Heart left ventricle (tissue), 16 donors: Measurements from ENCODE around the gene ANKLE2. TPM values are rescaled to one million over a fixed set of nuclear protein-coding genes. Genes with fewer than 3 reads are reported as not detected.
"Not testable (repeated sequence)": the region's sequence is repeated elsewhere in the genome, so short reads cannot be mapped to it uniquely, and the experiment has no call there.

Experiments
- ATAC-seq, 4 donors: fragments of 200-7000 bp; cut with Tn5 transposase; one replicate each; pipeline ENCODE4 v1.9.1; 2020 to 2022; ENCODE audit warnings: moderate library complexity in 4 of 4, mild to moderate bottlenecking in 3 of 4, moderate number of reproducible peaks in 1 of 4
- DNase-seq, 5 donors: peaks; one replicate each; pipeline ENCODE4 v3.0.0-alpha.2; 2020
- H3K27ac ChIP-seq, 12 donors: fragments of 200-600 bp; sonication (generic) in 4 of 12; one replicate each; pipeline versions ENCODE4 v1.5.0 to v1.8.0; 2016 to 2022; ENCODE audit warnings: mild to moderate bottlenecking in 2 of 12
- H3K27me3 ChIP-seq, 9 donors: fragments of 200-600 bp; sonication (generic) in 2 of 9; one replicate each; pipeline versions ENCODE4 v1.5.1 to v1.8.0; 2016 to 2022; ENCODE audit warnings: mild to moderate bottlenecking in 3 of 9
- H3K36me3 ChIP-seq, 9 donors: fragments of 200-600 bp; sonication (generic) in 2 of 9; one replicate each; pipeline versions ENCODE4 v1.5.0 to v1.8.0; 2018 to 2022; ENCODE audit warnings: mild to moderate bottlenecking in 2 of 9
- H3K4me1 ChIP-seq, 12 donors: fragments of 200-600 bp; sonication (generic) in 4 of 12; one replicate each; pipeline versions ENCODE4 v1.5.0 to v1.8.0; 2016 to 2022; ENCODE audit warnings: mild to moderate bottlenecking in 3 of 12
- H3K4me3 ChIP-seq, 12 donors: fragments of 200-600 bp; sonication (generic) in 4 of 12; one replicate each; pipeline versions ENCODE4 v1.5.0 to v1.8.0; 2017 to 2022; ENCODE audit warnings: mild to moderate bottlenecking in 9 of 12, moderate library complexity in 4 of 12
- H3K9me3 ChIP-seq, 12 donors: fragments of 200-600 bp; sonication (generic) in 4 of 12; one replicate each; pipeline versions ENCODE4 v1.5.0 to v1.8.0; 2016 to 2022; ENCODE audit warnings: mild to moderate bottlenecking in 1 of 12
- POLR2A ChIP-seq, 2 donors: fragments of 450-650 bp; IDR thresholded peaks; one replicate each; pipeline ENCODE4 v1.6.1; 2017; ENCODE audit warnings: antibody characterized with exemption in 2 of 2, mild to moderate bottlenecking in 2 of 2, moderate library complexity in 2 of 2
- WGBS, 4 donors: extraction: QIAGEN DNeasy Blood & Tissue Kit in 2 of 4; methylation state at CpG; one replicate each; pipeline versions ENCODE4 v1.1.5 to v1.1.7; 2013 to 2018; 5-methylcytosine and 5-hydroxymethylcytosine counted together
- intact Hi-C, 10 donors: fragments of 100-400 bp; cut with DNase I; formaldehyde crosslinking; loops; one replicate each; pipeline versions ENCODE4 v1.11.1 to v1.14.2; 2022
- polyA plus RNA-seq, 2 donors: library from polyadenylated mRNA; stranded (reverse); fragments of 200-250 nt; gene quantifications; one replicate each; pipeline ENCODE4 v1.2.3, GENCODE V29; 2013
- total RNA-seq, 9 donors: library from RNA; depleted of rRNA in 2 of 9; stranded (reverse); fragments of >200 nt in 2 of 9; fragmentation: NEBNext Ultra II Directional in 3 of 9; extraction: Animal tissue kit (Norgen Biotek cat#: 25700) in 3 of 9; gene quantifications; one replicate each; pipeline versions ENCODE4 v1.1.0 to v1.2.4, GENCODE V29; 2016 to 2023
- TF ChIP-seq, protein P1 (sequence below), 12 donors: fragments of 200-600 bp; sonication (generic) in 4 of 12; IDR thresholded peaks; one replicate each; pipeline versions ENCODE4 v1.5.0 to v1.8.0; 2018 to 2022; ENCODE audit warnings: antibody characterized with exemption in 12 of 12, mild to moderate bottlenecking in 5 of 12
- donor health status: ischemic (EF 13 %, LVEDD 7.1; RV severe dilation, severe dysfunction).
- donor health status: healthy with polysubstance abuse.
- donor health status: DM: no; HTN: yes; CAD: no.
- donor health status: DM: no; HTN: no; CAD: no.
- donor health status: ischemic (EF 25% LVEDD 6.9; RV normal size, moderate dysfunction).
- donor health status: ischemic (EF 25% LVEDD 5.7; RV mildly dilated, moderate dysfunction).
- donor health status: healthy.
- donor health status: DM: yes; HTN: yes; CAD: no.
- donor health status: ischemic (EF 35%, LVEDD 5.7; RV mildly dilated, moderate dysfunction).
- donor health status: nonischemic (EF 11% LVEDD 7.7; RV severe dilation, severe dysfunction).
- donor health status: DM: yes; HTN: yes; CAD: no.
- donor health status: PGD.
- donor health status: ischemic (EF 29% LVEDD 5.4; RV normal size, mild dysfunction).
- donor health status: nonischemic (EF 23%, LVEDD 6.1; RV moderate dilation, normal function).

Gene ANKLE2
- total and polyA plus RNA-seq, 11 donors: 15.5 to 45.2 (median 27.8) TPM

DNA sequence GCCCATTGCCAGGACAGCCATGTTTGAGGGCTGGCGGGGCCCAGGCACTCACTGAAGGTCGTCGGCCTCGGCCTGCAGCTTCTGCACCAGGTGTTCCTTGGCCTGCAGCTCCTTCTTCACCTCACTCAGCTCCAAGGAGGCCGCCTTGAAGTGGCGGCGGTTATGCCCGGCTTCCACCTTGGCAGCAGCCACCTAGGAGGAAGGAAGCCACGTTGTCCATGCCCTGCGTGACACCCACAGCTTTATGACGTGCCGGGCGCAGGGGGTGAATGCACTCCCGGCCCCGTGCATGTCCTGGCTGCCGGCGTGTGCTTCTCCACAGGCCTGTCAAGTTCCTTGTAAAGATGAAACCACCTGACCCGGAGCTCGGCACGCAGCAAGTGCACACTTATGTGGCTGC, 16.0 kb upstream of the ANKLE2 start:
- Histone ChIP-seq H3K36me3 (peaks cover 0 to 97% (median 93%) of the 10 kb centered on the region in 9 donors), H3K4me3 (no peak overlapping the region), H3K4me1 (peaks cover 0 to 10% (median 2%) of the 10 kb centered on the region in 12 donors), H3K27me3 (no peaks in the 10 kb centered on the region), H3K9me3 (no peaks in the 10 kb centered on the region), H3K27ac (peak overlapping the region in 2 of 12 donors; percentile 17 to 52)
- intact Hi-C loops: no loop called here
- ATAC-seq: no peak
- no peak for DNase-seq
- TF ChIP-seq POLR2A (IDR thresholded peaks at IDR 0.05): no peak
- TF ChIP-seq, protein P1, sequence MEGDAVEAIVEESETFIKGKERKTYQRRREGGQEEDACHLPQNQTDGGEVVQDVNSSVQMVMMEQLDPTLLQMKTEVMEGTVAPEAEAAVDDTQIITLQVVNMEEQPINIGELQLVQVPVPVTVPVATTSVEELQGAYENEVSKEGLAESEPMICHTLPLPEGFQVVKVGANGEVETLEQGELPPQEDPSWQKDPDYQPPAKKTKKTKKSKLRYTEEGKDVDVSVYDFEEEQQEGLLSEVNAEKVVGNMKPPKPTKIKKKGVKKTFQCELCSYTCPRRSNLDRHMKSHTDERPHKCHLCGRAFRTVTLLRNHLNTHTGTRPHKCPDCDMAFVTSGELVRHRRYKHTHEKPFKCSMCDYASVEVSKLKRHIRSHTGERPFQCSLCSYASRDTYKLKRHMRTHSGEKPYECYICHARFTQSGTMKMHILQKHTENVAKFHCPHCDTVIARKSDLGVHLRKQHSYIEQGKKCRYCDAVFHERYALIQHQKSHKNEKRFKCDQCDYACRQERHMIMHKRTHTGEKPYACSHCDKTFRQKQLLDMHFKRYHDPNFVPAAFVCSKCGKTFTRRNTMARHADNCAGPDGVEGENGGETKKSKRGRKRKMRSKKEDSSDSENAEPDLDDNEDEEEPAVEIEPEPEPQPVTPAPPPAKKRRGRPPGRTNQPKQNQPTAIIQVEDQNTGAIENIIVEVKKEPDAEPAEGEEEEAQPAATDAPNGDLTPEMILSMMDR (IDR thresholded peaks at IDR 0.05): no peak
- 83 to 97% (median 93%) methylated on average over 13 to 20 of the region's 20 CpGs for WGBS, 4 donors

DNA sequence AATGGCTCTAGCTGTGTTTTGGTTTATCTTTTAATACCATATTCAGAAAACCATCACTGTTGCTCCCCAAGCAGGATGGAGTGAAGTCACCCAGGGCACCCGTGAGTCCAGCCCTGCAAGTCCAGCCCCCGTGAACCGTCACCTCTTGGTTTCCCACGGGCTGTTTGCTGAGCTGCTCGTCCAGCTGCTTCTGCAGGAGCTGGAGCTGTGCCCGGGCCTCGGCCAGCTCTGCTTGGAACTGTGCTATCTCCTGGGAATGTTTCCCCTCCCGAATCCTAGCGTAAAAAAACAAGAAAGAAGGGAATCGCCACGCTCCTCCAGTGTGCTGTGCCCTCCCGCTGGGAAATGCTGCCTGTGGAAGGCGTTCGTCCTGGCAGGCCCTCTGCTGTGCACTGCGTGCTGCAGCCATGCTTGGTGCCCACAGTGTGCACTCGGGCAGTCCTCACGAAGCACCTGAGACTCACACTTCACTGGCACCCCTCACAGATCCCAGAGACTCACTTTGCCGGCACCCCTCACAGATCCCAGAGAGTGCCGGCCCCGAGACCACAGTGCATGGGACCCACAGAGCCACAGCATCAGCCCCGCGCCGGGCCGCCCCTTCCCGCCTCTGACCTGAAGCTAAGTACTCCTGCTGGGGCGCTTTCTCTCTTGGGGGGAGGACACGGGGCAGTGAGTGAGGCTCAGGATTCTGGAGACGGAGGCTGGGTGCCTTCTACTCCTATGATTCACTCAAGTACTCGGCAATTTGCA, 15.4 kb upstream of the ANKLE2 start:
- Histone ChIP-seq H3K4me3 (no peak overlapping the region), H3K27ac (peak overlapping the region in 4 of 12 donors; percentile 17 to 52 (median 33)), H3K9me3 (no peaks in the 10 kb centered on the region), H3K27me3 (no peaks in the 10 kb centered on the region), H3K36me3 (peaks cover 0 to 97% (median 94%) of the 10 kb centered on the region in 9 donors), H3K4me1 (peaks cover 0 to 10% (median 4%) of the 10 kb centered on the region in 12 donors)
- intact Hi-C loops: no loop called here
- WGBS, 4 donors: 73 to 81% (median 74%) methylated on average over 29 of the region's 29 CpGs
- DNase-seq (peak; percentile 75 to 88 (median 83)), ATAC-seq (peak; percentile 57 to 78 (median 69))
- TF ChIP-seq POLR2A (IDR thresholded peaks at IDR 0.05): no peak
- TF ChIP-seq, protein P1 (IDR thresholded peaks at IDR 0.05): no peak

DNA sequence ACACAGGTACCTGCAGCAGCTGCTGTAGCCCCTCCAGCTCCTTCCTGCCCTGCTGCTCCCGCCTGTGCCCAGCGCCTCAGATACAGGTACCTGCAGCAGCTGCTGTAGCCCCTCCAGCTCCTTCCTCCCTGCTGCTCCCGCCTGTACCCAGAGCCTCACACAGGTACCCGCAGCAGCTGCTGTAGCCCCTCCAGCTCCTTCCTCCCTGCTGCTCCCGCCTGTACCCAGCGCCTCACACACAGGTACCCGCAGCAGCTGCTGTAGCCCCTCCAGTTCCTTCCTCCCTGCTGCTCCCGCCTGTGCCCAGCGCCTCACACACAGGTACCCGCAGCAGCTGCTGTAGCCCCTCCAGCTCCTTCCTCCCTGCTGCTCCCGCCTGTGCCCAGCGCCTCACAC, 14.6 kb upstream of the ANKLE2 start:
- 76 to 90% (median 82%) methylated on average over 5 to 12 of the region's 12 CpGs for WGBS, 4 donors

DNA sequence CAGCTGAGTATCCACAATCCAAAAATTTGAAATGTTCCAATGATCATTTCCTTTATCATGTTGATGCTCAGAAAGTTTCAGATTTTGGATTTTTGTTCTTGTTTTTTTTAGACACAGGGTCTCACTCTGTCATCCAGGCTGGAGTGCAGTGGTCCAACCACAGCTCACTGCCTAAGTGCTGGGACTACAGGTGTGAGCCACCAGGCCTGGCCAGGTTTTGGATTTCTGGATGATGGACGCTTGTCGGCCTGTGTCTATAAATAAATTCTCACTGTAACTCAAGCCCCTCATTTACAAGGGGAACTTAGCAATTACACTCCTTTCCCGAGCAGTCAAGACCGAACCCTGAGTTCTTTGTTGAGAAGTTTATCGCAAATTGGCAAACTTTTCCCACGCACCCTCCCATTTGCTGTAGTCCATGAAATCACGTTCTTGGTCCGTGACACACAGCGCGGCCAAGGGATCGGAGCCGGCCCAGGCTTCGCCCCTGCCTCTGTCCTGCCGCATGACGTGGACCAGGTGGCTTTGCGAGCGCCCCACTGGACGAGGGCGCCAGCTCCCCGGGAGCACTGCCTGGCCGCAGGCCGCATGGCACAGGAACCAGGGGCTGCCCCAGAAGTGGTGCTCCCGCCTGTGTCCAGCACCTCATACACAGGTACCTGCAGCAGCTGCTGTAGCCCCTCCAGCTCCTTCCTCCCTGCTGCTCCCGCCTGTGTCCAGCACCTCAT, 14.0 kb upstream of the ANKLE2 start:
- intact Hi-C loops: no loop called here
- Histone ChIP-seq H3K27me3 (no peaks in the 10 kb centered on the region), H3K4me1 (peaks cover 0 to 18% (median 6%) of the 10 kb centered on the region in 12 donors), H3K27ac (no peak overlapping the region), H3K9me3 (no peaks in the 10 kb centered on the region), H3K4me3 (no peak overlapping the region), H3K36me3 (peaks cover 0 to 97% (median 92%) of the 10 kb centered on the region in 9 donors)
- DNase-seq: no peak
- TF ChIP-seq POLR2A (IDR thresholded peaks at IDR 0.05): no peak
- TF ChIP-seq, protein P1 (IDR thresholded peaks at IDR 0.05): no peak
- WGBS, 4 donors: 91 to 96% (median 94%) methylated on average over 19 to 24 of the region's 24 CpGs
- ATAC-seq: no peak

More for the DNA sequence above, 14.6 kb upstream of the ANKLE2 start:
- H3K27ac ChIP-seq: peak overlapping the region in 2 of 12 donors; percentile 32 to 48
- H3K9me3 ChIP-seq, H3K27me3 ChIP-seq, intact Hi-C loops, H3K4me3 ChIP-seq, DNase-seq, ATAC-seq: not testable (repeated sequence)
- H3K36me3 ChIP-seq: peaks cover 0 to 97% (median 93%) of the 10 kb centered on the region in 9 donors
- peaks cover 0 to 12% (median 6%) of the 10 kb centered on the region in 12 donors for H3K4me1 ChIP-seq
